GM12872 (cell line): ENCODE results near the gene SCGB1C1.

ENCODE experiments used
- CTCF ChIP-seq: IDR thresholded peaks from 3 replicates; pipeline ENCODE4 v1.5.1; 2011; ENCODE audit warnings: low read depth, mild to moderate bottlenecking, low read length, moderate library complexity; ENCODE audit not compliant: insufficient read depth

SCGB1C1 gene

GRCh38 chr11:208181-208916 is 15.5 kb downstream of the SCGB1C1 start:
- TF ChIP-seq CTCF: no peak

- no peak for TF ChIP-seq CTCF
Measured at GRCh38 chr11:208917-209260, 16.0 kb downstream of the SCGB1C1 start.

DNA sequence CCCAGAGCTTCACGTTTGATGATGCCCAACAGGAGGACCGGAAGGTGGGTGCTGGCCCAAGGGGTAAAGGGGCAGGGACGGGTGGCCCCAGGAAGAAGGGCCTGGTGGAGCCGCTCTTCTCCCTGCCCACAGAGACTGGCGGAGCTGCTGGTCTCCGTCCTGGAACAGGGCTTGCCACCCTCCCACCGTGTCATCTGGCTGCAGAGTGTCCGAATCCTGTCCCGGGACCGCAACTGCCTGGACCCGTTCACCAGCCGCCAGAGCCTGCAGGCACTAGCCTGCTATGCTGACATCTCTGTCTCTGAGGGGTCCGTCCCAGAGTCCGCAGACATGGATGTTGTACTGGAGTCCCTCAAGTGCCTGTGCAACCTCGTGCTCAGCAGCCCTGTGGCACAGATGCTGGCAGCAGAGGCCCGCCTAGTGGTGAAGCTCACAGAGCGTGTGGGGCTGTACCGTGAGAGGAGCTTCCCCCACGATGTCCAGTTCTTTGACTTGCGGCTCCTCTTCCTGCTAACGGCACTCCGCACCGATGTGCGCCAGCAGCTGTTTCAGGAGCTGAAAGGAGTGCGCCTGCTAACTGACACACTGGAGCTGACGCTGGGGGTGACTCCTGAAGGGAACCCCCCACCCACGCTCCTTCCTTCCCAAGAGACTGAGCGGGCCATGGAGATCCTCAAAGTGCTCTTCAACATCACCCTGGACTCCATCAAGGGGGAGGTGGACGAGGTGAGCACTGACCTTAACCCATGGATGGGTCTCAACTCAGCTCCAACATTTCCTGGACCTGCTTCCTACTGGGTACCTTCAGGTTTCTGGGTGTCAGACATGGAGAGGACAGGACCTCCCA is 16.6 kb downstream of the SCGB1C1 start:
- no peak for TF ChIP-seq CTCF

GRCh38 chr11:210122-210802 is 17.4 kb downstream of the SCGB1C1 start:
- TF ChIP-seq CTCF: no peak

- TF ChIP-seq CTCF: no peak
Measured at GRCh38 chr11:210803-211180, 17.9 kb downstream of the SCGB1C1 start.

- no peak for TF ChIP-seq CTCF
Measured at GRCh38 chr11:211295-211694, 18.4 kb downstream of the SCGB1C1 start.

DNA sequence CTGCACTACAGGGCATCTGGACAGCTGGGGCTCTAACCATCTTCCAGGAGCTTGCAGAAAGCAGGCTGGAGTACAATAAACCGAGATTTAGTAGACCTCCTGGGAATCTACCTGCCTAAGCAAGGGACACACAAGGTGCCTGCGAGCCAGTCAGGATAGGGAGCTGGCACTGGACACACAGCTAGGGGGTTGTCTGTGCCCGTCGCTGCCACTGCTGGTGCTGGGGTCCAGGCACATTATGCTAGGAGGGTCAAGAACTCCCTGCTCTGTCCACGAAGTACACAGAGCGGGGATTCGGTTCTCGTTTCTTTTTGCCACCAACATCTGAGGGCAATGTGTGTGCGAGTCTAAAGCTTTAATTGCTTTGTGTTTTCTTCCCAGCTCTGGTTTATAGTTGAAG is 18.9 kb downstream of the SCGB1C1 start:
- no peak for TF ChIP-seq CTCF
